K562 (cell line): ENCODE data around the gene CAPN8. TPM values are rescaled to one million over a fixed set of nuclear protein-coding genes. Genes with fewer than 3 reads are reported as not detected.

ENCODE experiments used
- ATAC-seq: fragments of 200-7000 bp; cut with Tn5 transposase; 3 replicates; pipeline ENCODE4 v1.9.1; 2020; ENCODE audit warnings: moderate library complexity
- BruUV-seq: library from RNA; stranded (reverse); fragments of 400-500 nt; replicated peaks from 2 replicates; lab custom pipeline; 2021; lab: Mats Ljungman, UMichigan
- CTCF ChIA-PET: fragments of 300-600 bp; formaldehyde crosslinking; extraction: SDS; loops from one replicate; lab custom pipeline; 2021; ENCODE audit warnings: low intra/inter-chr PET ratio; lab: Yijun Ruan, JAX
- POLR2A ChIA-PET: fragments of 300-600, 350-650 bp; sonication (Branson Sonifier 250); formaldehyde crosslinking; extraction: SDS; loops from one replicate; lab custom pipeline; 2021; ENCODE audit warnings: antibody characterized with exemption, inconsistent platforms; lab: Yijun Ruan, JAX
- DNase-seq, 4 experiments: peaks; one replicate each; pipeline versions ENCODE4 v3.0.0 to v3.0.0-alpha.2; 2011 to 2018; ENCODE audit warnings: low spot score in 3 of 4, mixed read lengths in 3 of 4; ENCODE audit errors: extremely low read depth in 1 of 4
- FAIRE-seq: peaks from 2 replicates; lab custom pipeline; 2011; peaks lifted over from hg19 to GRCh38; lab: Jason Lieb, UNC
- H2AFZ ChIP-seq: 2 replicates; pipeline ENCODE4 v1.6.0; 2011; ENCODE audit warnings: low read depth, low read length, control low read depth, inconsistent platforms
- H3K27ac ChIP-seq: fragments of 200-600 bp; 3 replicates; pipeline ENCODE4 v1.8.0; 2011; ENCODE audit warnings: low read depth, mild to moderate bottlenecking, control low read depth, inconsistent platforms, low read length, moderate library complexity, mixed read lengths; ENCODE audit errors: extremely low read depth
- H3K27me3 ChIP-seq, 2 experiments: fragments of 300-600 bp in 1 of 2; 2 replicates in 1 of 2; 3 replicates in 1 of 2; pipeline versions ENCODE4 v1.6.0 to v1.8.0; 2011; ENCODE audit warnings: inconsistent platforms in 2 of 2, low read length in 2 of 2, mild to moderate bottlenecking in 1 of 2, mixed read lengths in 1 of 2, moderate library complexity in 1 of 2; ENCODE audit not compliant: control insufficient read depth in 2 of 2, insufficient read depth in 2 of 2
- H3K36me3 ChIP-seq: fragments of 300-600 bp; 3 replicates; pipeline ENCODE4 v1.8.0; 2011; ENCODE audit warnings: mild to moderate bottlenecking, low read length, inconsistent platforms; ENCODE audit not compliant: control insufficient read depth, insufficient read depth
- H3K4me1 ChIP-seq, 2 experiments: fragments of 200-600 bp in 1 of 2; replicated peaks in 1 of 2; 2 replicates in 1 of 2; 3 replicates in 1 of 2; pipeline versions ENCODE4 v1.5.1 to v1.8.0; 2011; ENCODE audit warnings: inconsistent platforms in 2 of 2, low read length in 2 of 2, mild to moderate bottlenecking in 1 of 2, mixed read lengths in 1 of 2, moderate library complexity in 1 of 2; ENCODE audit not compliant: control insufficient read depth in 2 of 2, insufficient read depth in 2 of 2
- H3K4me2 ChIP-seq: 2 replicates; pipeline ENCODE4 v1.6.1; 2011; ENCODE audit warnings: low read length, control low read depth, inconsistent platforms, mixed read lengths; ENCODE audit not compliant: insufficient read depth
- H3K4me3 ChIP-seq: fragments of 200-600 bp; sonication (generic), shearing (Covaris generic); 2 replicates; pipeline ENCODE4 v1.5.1; 2016; ENCODE audit warnings: control low read depth, inconsistent platforms
- H3K79me2 ChIP-seq: fragments of 200-600 bp; 3 replicates; pipeline ENCODE4 v1.8.0; 2011; ENCODE audit warnings: low read length, inconsistent platforms; ENCODE audit not compliant: control insufficient read depth, insufficient read depth
- H3K9ac ChIP-seq, 2 experiments: 2 replicates each; pipeline versions ENCODE4 v1.6.0 to v1.6.1; 2011; ENCODE audit warnings: low read depth in 2 of 2, low read length in 2 of 2, control low read depth in 1 of 2, inconsistent platforms in 1 of 2, mild to moderate bottlenecking in 1 of 2, mixed read lengths in 1 of 2; ENCODE audit not compliant: insufficient read depth in 1 of 2
- H3K9me1 ChIP-seq: one replicate; pipeline ENCODE4 v1.6.0; 2011; ENCODE audit warnings: inconsistent platforms, mild to moderate bottlenecking, low read length, moderate library complexity; ENCODE audit not compliant: control insufficient read depth, insufficient read depth
- H3K9me3 ChIP-seq: replicated peaks from 2 replicates; pipeline ENCODE4 v1.5.1; 2011; ENCODE audit warnings: low read depth, low read length, inconsistent platforms; ENCODE audit not compliant: control insufficient read depth, insufficient read depth
- H4K20me1 ChIP-seq: replicated peaks from 2 replicates; pipeline ENCODE4 v1.6.1; 2011; ENCODE audit warnings: low read length, inconsistent platforms, mixed read lengths; ENCODE audit not compliant: control insufficient read depth, insufficient read depth
- AFF4 ChIP-seq: sonication (generic); formaldehyde crosslinking; IDR thresholded peaks from 2 replicates; pipeline ENCODE4 v1.8.0; 2023; ENCODE audit warnings: mild to moderate bottlenecking, missing genetic modification reagents
- CEBPB ChIP-seq: fragments of 450-650 bp; IDR thresholded peaks from 2 replicates; pipeline ENCODE4 v1.6.1; 2016; ENCODE audit warnings: missing genetic modification characterization, missing compliant biosample characterization
- FIP1L1 ChIP-seq: fragments of 200-400 bp; formaldehyde crosslinking; IDR thresholded peaks from 2 replicates; pipeline ENCODE4 v1.6.1; 2018; ENCODE audit warnings: mild to moderate bottlenecking, low read depth, low read length; ENCODE audit not compliant: poor library complexity, severe bottlenecking
- JUND ChIP-seq, 2 experiments: IDR thresholded peaks; 2 replicates in 1 of 2; 3 replicates in 1 of 2; pipeline ENCODE4 v1.6.1; 2011; ENCODE audit warnings: borderline replicate concordance in 2 of 2, low read depth in 2 of 2, low read length in 2 of 2, improper control_type of control experiment in 1 of 2, missing biosample characterization in 1 of 2, missing genetic modification characterization in 1 of 2, missing genetic modification reagents in 1 of 2
- KDM2B ChIP-seq: fragments of 250-450 bp; sonication (Bioruptor Pico); IDR thresholded peaks from 2 replicates; pipeline ENCODE4 v1.8.0; 2021; ENCODE audit warnings: mild to moderate bottlenecking, moderate library complexity
- MEF2D ChIP-seq: conservative IDR thresholded peaks from 2 replicates; pipeline ENCODE4 v1.6.1; 2016; ENCODE audit warnings: low read depth, missing genetic modification characterization, missing compliant biosample characterization
- PHB2 ChIP-seq: fragments of 450-650 bp; IDR thresholded peaks from 2 replicates; pipeline ENCODE4 v1.6.1; 2017; ENCODE audit warnings: low read depth
- SMARCA4 ChIP-seq: fragments of 450-650 bp; IDR thresholded peaks from 2 replicates; pipeline ENCODE4 v1.6.1; 2016
- SRF ChIP-seq, 2 experiments: fragments of 250-450, 450-650 bp in 1 of 2; sonication (Bioruptor Pico) in 1 of 2; sonication (generic) in 1 of 2; formaldehyde crosslinking; IDR thresholded peaks; 2 replicates each; pipeline versions ENCODE4 v1.5.0 to v1.5.1; 2020 to 2022; ENCODE audit warnings: mild to moderate bottlenecking in 1 of 2, missing genetic modification reagents in 1 of 2
- SRSF7 ChIP-seq: fragments of 200-400 bp; formaldehyde crosslinking; optimal IDR thresholded peaks from 2 replicates; pipeline ENCODE3; 2017; ENCODE audit warnings: mild to moderate bottlenecking, low read depth, low read length
- THRAP3 ChIP-seq: fragments of 450-650 bp; IDR thresholded peaks from 2 replicates; pipeline ENCODE4 v1.6.1; 2016; ENCODE audit warnings: mild to moderate bottlenecking, inconsistent platforms, borderline replicate concordance
- ZFP91 ChIP-seq: sonication (generic); formaldehyde crosslinking; IDR thresholded peaks from 2 replicates; pipeline ENCODE4 v1.8.0; 2022; ENCODE audit warnings: mild to moderate bottlenecking, missing genetic modification reagents
- ZNF143 ChIP-seq: sonication (generic); formaldehyde crosslinking; IDR thresholded peaks from 2 replicates; pipeline ENCODE4 v1.9.0; 2022; ENCODE audit warnings: mild to moderate bottlenecking, missing genetic modification reagents
- ZNF165 ChIP-seq: fragments of 250-450 bp; sonication (Bioruptor Pico); IDR thresholded peaks from 2 replicates; pipeline ENCODE4 v1.4.0; 2020; ENCODE audit warnings: borderline replicate concordance
- ZNF384 ChIP-seq: IDR thresholded peaks from 2 replicates; pipeline ENCODE4 v1.6.1; 2012; ENCODE audit warnings: low read depth, low read length, improper control_type of control experiment
- ZNF766 ChIP-seq: fragments of 200-800 bp; sonication (Bioruptor generic); conservative IDR thresholded peaks from 2 replicates; pipeline ENCODE4 v1.6.1; 2016; ENCODE audit warnings: missing genetic modification characterization, missing compliant biosample characterization
- ZNF79 ChIP-seq: fragments of 250-450 bp; sonication (Bioruptor Pico); IDR thresholded peaks from 2 replicates; pipeline ENCODE4 v1.4.0; 2020; ENCODE audit warnings: low read depth, mild to moderate bottlenecking, moderate library complexity
- WGBS: fragments of 100-300 bp; shearing (Covaris generic); methylation state at CpG from one replicate; pipeline ENCODE4 v1.1.6; 2016; ENCODE audit warnings: low coverage, mixed read lengths; ENCODE audit not compliant: insufficient coverage; ENCODE audit errors: missing lambda C conversion rate; 5-methylcytosine and 5-hydroxymethylcytosine counted together
- in situ Hi-C: fragments of 300-500 bp; cut with MboI; formaldehyde crosslinking; loops from 4 replicates; pipeline ENCODE4 v1.15.0; 2018; ENCODE audit warnings: inconsistent platforms, mixed read lengths
- intact Hi-C: fragments of 100-400 bp; cut with micrococcal nuclease; formaldehyde crosslinking; loops from 2 replicates; pipeline ENCODE4 v1.14.2; 2022
- polyA plus RNA-seq, 8 experiments: library from polyadenylated mRNA; depleted of rRNA in 4 of 8; stranded (reverse) in 5 of 8; unstranded in 3 of 8; fragments of >200 nt; fragmentation: Nextera tagmentation in 2 of 8; fragmentation: Illumina TruSeq in 1 of 8; extraction: Ambion mirVana in 2 of 8; extraction: Trizol in 1 of 8; gene quantifications; 2 replicates each; pipeline versions ENCODE4 v1.2.1 to v1.2.3, GENCODE V29; 2011 to 2014; ENCODE audit warnings: inconsistent platforms in 1 of 8, missing spikeins in 1 of 8
- total RNA-seq, 7 experiments: library from RNA; depleted of rRNA in 6 of 7; stranded (reverse); fragments of >200 nt in 6 of 7; fragmentation: Illumina TruSeq in 2 of 7; extraction: Trizol in 2 of 7; gene quantifications; 2 replicates each; pipeline versions ENCODE4 v1.2.1 to v1.2.3, GENCODE V29; 2011 to 2021; ENCODE audit warnings: low replicate concordance in 1 of 7

CAPN8 gene
- total and polyA plus RNA-seq, 9 of the 15 experiments (the other 6 are each of a cell fraction or from before 2014, with no cell fraction given): 0.06 TPM; not detected in 8

GRCh38 chr1:223635236-223635635, 30.3 kb downstream of the CAPN8 start (continued):
- TF ChIP-seq ZNF766 (CRISPR knock-in tag) (no peak), SRSF7 (no peak)

GRCh38 chr1:223634423-223634822, 31.1 kb downstream of the CAPN8 start:
- Histone ChIP-seq H3K27me3 (peaks cover 7 to 28% of the 10 kb centered on the region in 2 experiments; a peak in 4 of 5 replicates), H3K4me2 (no peak overlapping the region), H3K9ac (no peak overlapping the region), H3K36me3 (no peaks in the 10 kb centered on the region), H3K79me2 (no peaks in the 10 kb centered on the region), H4K20me1 (no peaks in the 10 kb centered on the region), H3K4me3 (no peak overlapping the region), H3K9me3 (no peaks in the 10 kb centered on the region), H2AFZ (no peak overlapping the region), H3K4me1 (no peaks in the 10 kb centered on the region), H3K9me1 (no peaks in the 10 kb centered on the region), H3K27ac (no peak overlapping the region)
- no peak for FAIRE-seq
- in situ Hi-C loops (no loop called here), intact Hi-C loops (no loop called here)
- BruUV-seq: no TSS peak
- 0% methylated on average over 4 of the region's 4 CpGs for WGBS
- ATAC-seq: no peak
- DNase-seq: no peak
- POLR2A ChIA-PET: no interaction called here
- CTCF ChIA-PET: no interaction called here
- TF ChIP-seq CEBPB (tag) (no peak), ZNF79 (no peak), ZNF165 (CRISPR knock-in tag) (no peak), MEF2D (no peak), SMARCA4 (no peak), SRF (CRISPR knock-in tag; IDR thresholded peaks at IDR 0.05) (no peak), ZNF384 (no peak), JUND (IDR thresholded peaks at IDR 0.05; ENCODE audit: borderline replicate concordance, low read depth, low read length) (no peak), JUND (tag; IDR thresholded peaks at IDR 0.05; ENCODE audit: borderline replicate concordance, low read depth, low read length) (no peak), FIP1L1 (no peak), PHB2 (no peak), KDM2B (CRISPR knock-in tag) (no peak), THRAP3 (no peak), ZNF143 (no peak), ZFP91 (no peak), AFF4 (CRISPR knock-in tag) (no peak)
